Hypothalamus (tissue), 51 donors: ENCODE measurements around the gene DNAJB12.
A peak's percentile ranks its signal among the peaks of the same experiment; 100 is the strongest.
"Not testable (repeated sequence)": the region's sequence is repeated elsewhere in the genome, so short reads cannot be mapped to it uniquely, and the experiment has no call there.

Source experiments
- DNase-seq, 51 donors: peaks; one replicate each; lab custom pipeline; 2025; lab: John Stamatoyannopoulos, UW

Gene DNAJB12

GRCh38 chr10:72297281-72297804 is 57.4 kb downstream of the DNAJB12 start:
- DNase-seq, result peak in 27 of 51 donors; percentile 11 to 73 (median 44)

GRCh38 chr10:72296829-72297280 is 57.9 kb downstream of the DNAJB12 start:
- not testable (repeated sequence) for DNase-seq

DNA sequence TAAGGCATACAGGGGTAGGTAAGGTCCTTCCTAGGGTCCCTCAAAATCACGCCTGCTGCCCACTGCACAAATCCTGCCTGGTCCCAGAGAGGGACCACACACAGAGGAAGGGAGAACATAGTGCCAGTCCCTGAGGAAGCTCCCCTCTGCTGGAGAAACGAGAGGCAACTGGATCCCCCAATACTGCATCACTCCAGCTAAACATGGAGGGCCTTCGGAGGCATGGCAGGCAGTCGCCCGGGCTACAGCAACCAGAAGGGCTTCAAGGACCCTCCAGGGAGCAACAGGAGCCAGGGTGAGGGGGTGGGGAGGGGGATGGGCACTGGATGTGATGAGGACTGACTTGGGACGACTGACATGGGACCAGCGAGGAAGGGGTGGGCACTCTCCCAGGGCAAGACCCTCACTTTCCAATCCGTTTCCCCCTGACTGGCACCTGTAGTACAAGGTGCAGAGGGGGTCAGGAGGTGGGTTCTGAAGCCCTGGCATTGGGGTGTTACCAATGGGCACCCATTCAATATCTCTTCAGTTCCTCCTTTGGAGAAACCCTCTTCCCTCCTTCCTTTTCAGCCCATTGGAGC is 59.3 kb downstream of the DNAJB12 start:
- no peak for DNase-seq

DNA sequence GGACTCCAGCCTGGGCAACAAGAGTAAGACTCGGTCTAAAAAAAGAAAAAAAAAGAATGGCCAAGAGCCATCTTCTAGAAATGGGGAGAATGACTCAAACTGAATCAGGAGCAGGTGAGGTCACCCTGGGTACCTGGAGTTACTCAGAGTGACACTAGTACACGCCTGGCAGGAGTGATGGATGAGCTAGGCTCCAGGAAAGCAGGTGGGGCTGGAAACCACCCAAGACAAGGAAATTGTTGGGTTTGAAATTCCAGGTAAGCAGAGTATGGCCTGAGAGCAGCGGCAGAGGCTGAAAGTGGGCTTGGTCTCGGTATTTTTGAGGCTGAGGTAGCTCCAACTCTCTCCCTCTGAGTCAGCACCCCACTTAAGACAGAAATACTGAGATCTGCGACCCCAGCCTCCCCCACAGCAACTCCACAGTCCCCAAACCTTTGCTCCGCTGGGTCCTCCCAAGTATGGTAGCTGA is 62.5 kb downstream of the DNAJB12 start:
- DNase-seq, result no peak

DNA sequence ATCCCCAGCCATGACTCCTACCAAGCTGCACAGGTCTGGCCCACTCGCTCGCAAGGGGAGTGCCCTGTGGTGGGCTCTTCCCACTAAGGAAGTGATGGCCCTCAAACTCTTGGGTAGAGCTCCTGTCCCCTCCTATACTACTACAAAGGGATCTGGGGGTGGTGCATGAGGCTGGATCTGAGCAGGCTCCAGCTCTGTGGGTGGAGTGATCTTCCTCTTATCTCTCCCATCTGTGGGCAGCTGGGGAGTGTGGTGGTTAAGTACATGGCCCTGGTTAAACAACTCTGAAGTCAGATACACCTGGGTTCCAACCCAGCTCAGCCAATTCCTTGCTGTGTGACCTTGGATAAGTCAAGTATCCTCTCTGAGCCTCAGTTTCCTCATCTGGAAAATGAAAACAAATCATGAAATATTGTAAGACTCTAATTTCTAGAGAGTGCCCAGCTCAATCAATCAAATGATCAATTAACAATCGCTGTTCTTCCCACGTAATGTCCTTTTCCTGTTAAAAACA is 63.6 kb downstream of the DNAJB12 start:
- no peak for DNase-seq

DNA sequence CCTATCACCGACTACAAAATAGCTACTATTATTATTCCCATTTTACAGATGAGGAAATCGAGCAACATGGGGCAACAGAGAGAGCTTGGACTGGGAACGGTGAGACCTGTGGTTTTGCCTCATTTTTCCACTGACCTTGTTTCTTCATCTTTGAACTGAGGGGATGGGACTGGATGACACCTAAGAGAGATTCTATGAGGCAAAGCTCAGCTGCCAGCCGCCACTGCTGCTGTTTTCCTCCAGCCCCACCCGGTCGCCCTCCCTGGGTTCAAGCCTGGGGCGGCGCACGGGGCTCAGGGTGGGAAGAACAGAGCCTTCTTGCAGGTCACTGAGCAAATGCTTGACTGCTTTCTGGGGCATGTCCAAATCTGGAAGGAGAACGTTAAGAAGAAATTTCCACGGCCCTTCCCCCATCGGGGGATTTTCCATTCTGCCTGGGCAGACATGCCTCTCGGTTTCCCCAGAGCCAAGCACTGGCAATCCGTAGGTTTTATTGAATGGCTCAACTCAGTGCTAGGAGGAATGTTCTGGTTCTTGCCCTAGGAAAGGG is 68.7 kb downstream of the DNAJB12 start:
- DNase-seq, result peak in 7 of 51 donors; percentile 12 to 47 (median 18)

- no peak for DNase-seq
Observed at GRCh38 chr10:72283131-72283530, 71.6 kb downstream of the DNAJB12 start.
